Upper lobe of right lung (tissue), 1 donor: ENCODE measurements around the gene PLCB3. TPM values are rescaled to one million over a fixed set of nuclear protein-coding genes. Genes with fewer than 3 reads are reported as not detected.

Experiments used
- ATAC-seq: fragments of 200-7000 bp; cut with Tn5 transposase; one replicate; pipeline ENCODE4 v1.9.1; 2020; ENCODE audit warnings: mild to moderate bottlenecking, moderate library complexity
- DNase-seq: peaks from one replicate; pipeline ENCODE4 v3.0.0-alpha.2; 2020
- H3K27ac ChIP-seq: fragments of 200-600 bp; one replicate; pipeline ENCODE4 v1.8.0; 2022
- H3K27me3 ChIP-seq: fragments of 200-600 bp; one replicate; pipeline ENCODE4 v1.8.0; 2022; ENCODE audit warnings: mild to moderate bottlenecking
- H3K36me3 ChIP-seq: fragments of 200-600 bp; one replicate; pipeline ENCODE4 v1.8.0; 2022
- H3K4me1 ChIP-seq: fragments of 200-600 bp; one replicate; pipeline ENCODE4 v1.8.0; 2022
- H3K4me3 ChIP-seq: fragments of 200-600 bp; one replicate; pipeline ENCODE4 v1.8.0; 2022; ENCODE audit warnings: mild to moderate bottlenecking
- H3K9me3 ChIP-seq: fragments of 200-600 bp; one replicate; pipeline ENCODE4 v1.8.0; 2022
- intact Hi-C: fragments of 100-400 bp; cut with DNase I; formaldehyde crosslinking; loops from one replicate; pipeline ENCODE4 v1.11.0; 2022
- total RNA-seq: library from RNA; stranded (reverse); fragmentation: NEBNext Ultra II Directional; extraction: Animal tissue kit (Norgen Biotek cat#: 25700); gene quantifications from one replicate; pipeline ENCODE4 v1.2.1, GENCODE V29; 2021
- TF ChIP-seq, protein P1 (sequence below): fragments of 200-600 bp; IDR thresholded peaks from one replicate; pipeline ENCODE4 v1.8.0; 2022; ENCODE audit warnings: antibody characterized with exemption
- donor health status: DM: no; HTN: yes; CAD: no; lungs with severe emphysema.

Gene PLCB3
- total RNA-seq, 1 donor from 2014 or later: 32.4 TPM

GRCh38 chr11:64239662-64240434, 11.5 kb upstream of the PLCB3 start:
- peak overlapping the region; percentile 94 for H3K4me3 ChIP-seq
- H3K9me3 ChIP-seq: no peaks in the 10 kb centered on the region
- H3K36me3 ChIP-seq: peaks cover 28% of the 10 kb centered on the region
- no peak for ATAC-seq
- intact Hi-C loops: no loop called here
- H3K27ac ChIP-seq: peak overlapping the region; percentile 98
- DNase-seq: peak; percentile 66
- H3K4me1 ChIP-seq: peaks cover 43% of the 10 kb centered on the region
- H3K27me3 ChIP-seq: no peaks in the 10 kb centered on the region
- TF ChIP-seq, protein P1, sequence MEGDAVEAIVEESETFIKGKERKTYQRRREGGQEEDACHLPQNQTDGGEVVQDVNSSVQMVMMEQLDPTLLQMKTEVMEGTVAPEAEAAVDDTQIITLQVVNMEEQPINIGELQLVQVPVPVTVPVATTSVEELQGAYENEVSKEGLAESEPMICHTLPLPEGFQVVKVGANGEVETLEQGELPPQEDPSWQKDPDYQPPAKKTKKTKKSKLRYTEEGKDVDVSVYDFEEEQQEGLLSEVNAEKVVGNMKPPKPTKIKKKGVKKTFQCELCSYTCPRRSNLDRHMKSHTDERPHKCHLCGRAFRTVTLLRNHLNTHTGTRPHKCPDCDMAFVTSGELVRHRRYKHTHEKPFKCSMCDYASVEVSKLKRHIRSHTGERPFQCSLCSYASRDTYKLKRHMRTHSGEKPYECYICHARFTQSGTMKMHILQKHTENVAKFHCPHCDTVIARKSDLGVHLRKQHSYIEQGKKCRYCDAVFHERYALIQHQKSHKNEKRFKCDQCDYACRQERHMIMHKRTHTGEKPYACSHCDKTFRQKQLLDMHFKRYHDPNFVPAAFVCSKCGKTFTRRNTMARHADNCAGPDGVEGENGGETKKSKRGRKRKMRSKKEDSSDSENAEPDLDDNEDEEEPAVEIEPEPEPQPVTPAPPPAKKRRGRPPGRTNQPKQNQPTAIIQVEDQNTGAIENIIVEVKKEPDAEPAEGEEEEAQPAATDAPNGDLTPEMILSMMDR: no peak

DNA sequence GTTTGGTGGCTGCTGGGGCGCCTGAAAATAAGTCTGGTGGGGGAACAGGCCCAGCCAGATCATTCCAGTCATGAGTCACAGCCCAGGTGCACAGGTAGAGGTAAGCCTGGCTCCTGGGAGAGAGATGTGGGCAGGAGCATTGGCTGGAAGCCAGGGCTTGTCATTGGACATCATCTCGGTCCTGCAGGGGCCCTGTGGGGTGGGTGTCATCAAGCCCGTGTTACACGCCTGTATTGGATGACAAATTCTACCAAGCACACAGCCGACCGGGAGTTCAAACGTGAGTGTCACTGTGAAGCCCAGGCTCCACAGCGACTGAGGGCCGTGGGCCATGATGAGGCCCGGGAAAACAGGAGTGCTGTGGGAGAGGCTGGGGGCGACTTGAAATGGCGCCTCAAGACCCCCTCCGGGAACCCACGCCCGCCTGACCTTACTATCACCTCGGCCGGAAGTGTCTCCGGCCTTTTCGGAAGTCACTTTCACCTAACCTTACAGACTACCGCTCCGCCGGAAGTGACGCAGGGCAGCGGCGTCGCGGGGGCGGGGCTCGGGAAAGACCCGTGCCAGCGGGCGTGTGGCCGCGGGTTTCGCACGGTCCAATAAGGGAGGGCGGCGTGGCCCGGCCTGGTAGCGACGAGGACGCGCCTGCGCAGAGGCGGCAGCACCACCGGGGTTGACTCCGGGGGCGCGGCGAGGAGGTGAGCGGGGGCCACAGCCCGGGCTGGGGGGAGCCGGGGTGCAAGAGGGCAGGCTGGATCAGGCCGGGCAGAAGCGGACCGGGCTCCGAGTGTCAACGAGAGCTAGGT, 10.7 kb upstream of the PLCB3 start, which contains the start of gene FKBP2:
Gene FKBP2, plus strand, starts transcription at position 661 of the 806 bp plus-strand sequence. CDS start 1,293 bp downstream, outside the sequence.
- DNase-seq (peak; percentile 99), ATAC-seq (peak; percentile 80)
- H3K9me3 ChIP-seq: no peaks in the 10 kb centered on the region
- H3K36me3 ChIP-seq: peaks cover 28% of the 10 kb centered on the region
- no peaks in the 10 kb centered on the region for H3K27me3 ChIP-seq
- peaks cover 41% of the 10 kb centered on the region for H3K4me1 ChIP-seq
- intact Hi-C loops: no loop called here
- peak within 1 kb of the TSS; percentile 98 for H3K27ac ChIP-seq
- H3K4me3 ChIP-seq: peak within 1 kb of the TSS; percentile 94
- TF ChIP-seq, protein P1: no peak

GRCh38 chr11:64241241-64241490, 10.2 kb upstream of the PLCB3 start:
- no peaks in the 10 kb centered on the region for H3K27me3 ChIP-seq
- H3K27ac ChIP-seq: peak overlapping the region; percentile 98
- DNase-seq: peak; percentile 100
- H3K4me3 ChIP-seq: peak overlapping the region; percentile 94
- ATAC-seq: peak; percentile 91
- TF ChIP-seq, protein P1: no peak
- H3K36me3 ChIP-seq: peaks cover 28% of the 10 kb centered on the region
- H3K9me3 ChIP-seq: no peaks in the 10 kb centered on the region
- peaks cover 41% of the 10 kb centered on the region for H3K4me1 ChIP-seq
- intact Hi-C loops: no loop called here

- H3K4me1 ChIP-seq: peaks cover 41% of the 10 kb centered on the region
- no peaks in the 10 kb centered on the region for H3K9me3 ChIP-seq
- H3K27me3 ChIP-seq: no peaks in the 10 kb centered on the region
- ATAC-seq (peak; percentile 0), DNase-seq (no peak)
- peak overlapping the region; percentile 94 for H3K4me3 ChIP-seq
- TF ChIP-seq, protein P1: peak; percentile 18
- peaks cover 28% of the 10 kb centered on the region for H3K36me3 ChIP-seq
- intact Hi-C loops: no loop called here
- peak overlapping the region; percentile 98 for H3K27ac ChIP-seq
Observed at GRCh38 chr11:64241491-64242374, 9.6 kb upstream of the PLCB3 start.

- ATAC-seq (no peak), DNase-seq (no peak)
- Histone ChIP-seq H3K4me1 (peaks cover 38% of the 10 kb centered on the region), H3K27ac (no peak overlapping the region), H3K36me3 (peaks cover 22% of the 10 kb centered on the region), H3K4me3 (no peak overlapping the region), H3K9me3 (no peaks in the 10 kb centered on the region), H3K27me3 (no peaks in the 10 kb centered on the region)
- intact Hi-C loops: no loop called here
- TF ChIP-seq, protein P1: no peak
Observed at GRCh38 chr11:64243236-64243854, 8.0 kb upstream of the PLCB3 start.
